ENCODE results near the gene TNPO3. TPM values are rescaled to one million over a fixed set of nuclear protein-coding genes. Genes with fewer than 3 reads are reported as not detected.
"Not testable (repeated sequence)": the region's sequence is repeated elsewhere in the genome, so short reads cannot be mapped to it uniquely, and the experiment has no call there.

The TNPO3 gene
- polyA plus RNA-seq, 1 donor from 2014 or later = 47.7 TPM

DNA sequence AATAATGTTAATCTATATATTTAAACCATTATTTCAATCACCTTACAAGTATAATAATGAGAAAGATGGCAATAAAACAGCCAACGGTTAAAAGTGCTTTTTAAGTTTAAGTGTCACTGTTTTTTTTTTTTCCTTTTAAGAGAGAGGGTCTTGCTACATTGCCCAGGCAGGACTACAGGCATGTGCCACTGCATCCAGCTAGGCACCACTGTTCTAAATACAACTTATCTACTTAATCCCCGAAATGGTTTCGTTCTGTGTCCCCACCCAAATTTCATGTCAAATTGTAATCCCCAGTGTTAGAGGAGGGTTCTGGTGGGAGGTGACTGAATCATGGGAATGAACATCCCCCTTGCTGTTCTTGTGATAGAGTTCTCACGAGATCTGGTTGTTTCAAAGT is 49.7 kb downstream of the TNPO3 start:
- no peaks in the 10 kb centered on the region for H3K36me3 ChIP-seq (ENCODE audit: insufficient read depth, low read length)
- H3K9me2 ChIP-seq (ENCODE audit: insufficient read depth, low read length) = no peaks in the 10 kb centered on the region
- H4K20me1 ChIP-seq (ENCODE audit: insufficient read depth) = no peaks in the 10 kb centered on the region
- no peak overlapping the region for H3K9ac ChIP-seq (ENCODE audit: low read length)
- no peak overlapping the region for H3K27ac ChIP-seq (ENCODE audit: low read length)
- H3K9me3 ChIP-seq (ENCODE audit: low read length) = no peaks in the 10 kb centered on the region
- H2AFZ ChIP-seq (ENCODE audit: low read depth, low read length) = no peak overlapping the region
- no peak overlapping the region for H3K4me2 ChIP-seq (ENCODE audit: low read length)
- no peaks in the 10 kb centered on the region for H3K79me2 ChIP-seq (replicated peaks; ENCODE audit: insufficient read depth, low read length)
- no peak overlapping the region for H3K4me3 ChIP-seq (ENCODE audit: low read length)
- no peaks in the 10 kb centered on the region for H3K27me3 ChIP-seq (ENCODE audit: insufficient read depth, low read depth, low read length)
- H3F3A ChIP-seq (ENCODE audit: insufficient read depth, low read length, poor library complexity, severe bottlenecking) = no peaks in the 10 kb centered on the region
- TF ChIP-seq TAF1 (IDR thresholded peaks at IDR 0.05; ENCODE audit: low read depth) = no peak
- TF ChIP-seq, protein P1, sequence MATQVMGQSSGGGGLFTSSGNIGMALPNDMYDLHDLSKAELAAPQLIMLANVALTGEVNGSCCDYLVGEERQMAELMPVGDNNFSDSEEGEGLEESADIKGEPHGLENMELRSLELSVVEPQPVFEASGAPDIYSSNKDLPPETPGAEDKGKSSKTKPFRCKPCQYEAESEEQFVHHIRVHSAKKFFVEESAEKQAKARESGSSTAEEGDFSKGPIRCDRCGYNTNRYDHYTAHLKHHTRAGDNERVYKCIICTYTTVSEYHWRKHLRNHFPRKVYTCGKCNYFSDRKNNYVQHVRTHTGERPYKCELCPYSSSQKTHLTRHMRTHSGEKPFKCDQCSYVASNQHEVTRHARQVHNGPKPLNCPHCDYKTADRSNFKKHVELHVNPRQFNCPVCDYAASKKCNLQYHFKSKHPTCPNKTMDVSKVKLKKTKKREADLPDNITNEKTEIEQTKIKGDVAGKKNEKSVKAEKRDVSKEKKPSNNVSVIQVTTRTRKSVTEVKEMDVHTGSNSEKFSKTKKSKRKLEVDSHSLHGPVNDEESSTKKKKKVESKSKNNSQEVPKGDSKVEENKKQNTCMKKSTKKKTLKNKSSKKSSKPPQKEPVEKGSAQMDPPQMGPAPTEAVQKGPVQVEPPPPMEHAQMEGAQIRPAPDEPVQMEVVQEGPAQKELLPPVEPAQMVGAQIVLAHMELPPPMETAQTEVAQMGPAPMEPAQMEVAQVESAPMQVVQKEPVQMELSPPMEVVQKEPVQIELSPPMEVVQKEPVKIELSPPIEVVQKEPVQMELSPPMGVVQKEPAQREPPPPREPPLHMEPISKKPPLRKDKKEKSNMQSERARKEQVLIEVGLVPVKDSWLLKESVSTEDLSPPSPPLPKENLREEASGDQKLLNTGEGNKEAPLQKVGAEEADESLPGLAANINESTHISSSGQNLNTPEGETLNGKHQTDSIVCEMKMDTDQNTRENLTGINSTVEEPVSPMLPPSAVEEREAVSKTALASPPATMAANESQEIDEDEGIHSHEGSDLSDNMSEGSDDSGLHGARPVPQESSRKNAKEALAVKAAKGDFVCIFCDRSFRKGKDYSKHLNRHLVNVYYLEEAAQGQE (IDR thresholded peaks at IDR 0.05; ENCODE audit: borderline replicate concordance) = no peak
- TF ChIP-seq EP300 (conservative IDR thresholded peaks at IDR 0.05; ENCODE audit: poor library complexity, severe bottlenecking) = no peak
- TF ChIP-seq RAD21 (conservative IDR thresholded peaks at IDR 0.05) = no peak
- TF ChIP-seq, protein P2, sequence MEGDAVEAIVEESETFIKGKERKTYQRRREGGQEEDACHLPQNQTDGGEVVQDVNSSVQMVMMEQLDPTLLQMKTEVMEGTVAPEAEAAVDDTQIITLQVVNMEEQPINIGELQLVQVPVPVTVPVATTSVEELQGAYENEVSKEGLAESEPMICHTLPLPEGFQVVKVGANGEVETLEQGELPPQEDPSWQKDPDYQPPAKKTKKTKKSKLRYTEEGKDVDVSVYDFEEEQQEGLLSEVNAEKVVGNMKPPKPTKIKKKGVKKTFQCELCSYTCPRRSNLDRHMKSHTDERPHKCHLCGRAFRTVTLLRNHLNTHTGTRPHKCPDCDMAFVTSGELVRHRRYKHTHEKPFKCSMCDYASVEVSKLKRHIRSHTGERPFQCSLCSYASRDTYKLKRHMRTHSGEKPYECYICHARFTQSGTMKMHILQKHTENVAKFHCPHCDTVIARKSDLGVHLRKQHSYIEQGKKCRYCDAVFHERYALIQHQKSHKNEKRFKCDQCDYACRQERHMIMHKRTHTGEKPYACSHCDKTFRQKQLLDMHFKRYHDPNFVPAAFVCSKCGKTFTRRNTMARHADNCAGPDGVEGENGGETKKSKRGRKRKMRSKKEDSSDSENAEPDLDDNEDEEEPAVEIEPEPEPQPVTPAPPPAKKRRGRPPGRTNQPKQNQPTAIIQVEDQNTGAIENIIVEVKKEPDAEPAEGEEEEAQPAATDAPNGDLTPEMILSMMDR (IDR thresholded peaks at IDR 0.05; ENCODE audit: poor library complexity, severe bottlenecking) = no peak
- no peak for TF ChIP-seq EZH2 (IDR thresholded peaks at IDR 0.05; ENCODE audit: borderline replicate concordance, insufficient read depth, low read length, poor library complexity, severe bottlenecking)
- TF ChIP-seq SMC3 (conservative IDR thresholded peaks at IDR 0.05; ENCODE audit: poor library complexity) = no peak
- TF ChIP-seq POLR2AphosphoS5 (IDR thresholded peaks at IDR 0.05) = no peak
- no peak for TF ChIP-seq MXI1 (conservative IDR thresholded peaks at IDR 0.05; ENCODE audit: poor library complexity, severe bottlenecking)

DNA sequence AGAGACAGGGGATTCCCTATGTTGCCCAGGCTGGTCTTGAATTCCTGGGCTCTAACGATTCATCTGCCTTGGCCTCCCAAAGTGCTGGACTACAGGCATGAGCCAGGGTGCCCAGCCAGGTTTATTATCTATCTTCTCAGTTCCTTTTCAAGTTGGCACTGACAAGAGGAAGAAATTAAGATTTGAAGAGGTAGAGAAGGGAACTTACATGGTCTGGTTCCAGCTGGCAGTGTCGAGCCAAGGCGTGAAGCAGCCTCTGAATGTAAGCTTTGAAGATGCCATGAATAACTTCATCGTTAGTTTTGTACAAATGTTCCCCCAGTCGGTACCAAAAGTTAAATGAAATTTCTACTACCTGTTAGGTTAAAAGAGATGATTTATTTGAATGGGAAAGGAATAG is 57.7 kb downstream of the TNPO3 start:
- Histone ChIP-seq H3K27me3 (ENCODE audit: insufficient read depth, low read depth, low read length) (no peaks in the 10 kb centered on the region), H3K27ac (ENCODE audit: low read length) (no peak overlapping the region), H3K36me3 (ENCODE audit: insufficient read depth, low read length) (no peaks in the 10 kb centered on the region)

DNA sequence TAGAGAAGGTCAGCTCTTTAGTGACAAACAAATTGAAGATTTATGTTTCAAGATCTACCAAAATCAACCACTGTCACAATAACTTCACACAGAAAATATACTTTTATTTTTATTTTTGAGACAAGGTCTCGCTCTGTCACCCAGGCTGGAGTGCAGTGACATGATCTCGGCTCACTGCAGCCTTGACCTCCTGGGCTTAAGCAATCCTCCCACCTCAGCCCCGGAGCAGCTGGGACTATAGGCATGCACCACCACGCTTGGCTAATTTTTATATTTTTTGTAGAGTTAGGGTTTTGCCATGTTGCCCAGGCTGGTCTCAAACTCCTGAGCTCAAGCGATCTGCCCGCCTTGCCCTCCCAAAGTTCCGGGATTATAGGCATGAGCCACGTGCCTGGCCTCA is 60.4 kb downstream of the TNPO3 start:
- H4K20me1 ChIP-seq (ENCODE audit: insufficient read depth); H3K4me2 ChIP-seq (ENCODE audit: low read length); H3K27me3 ChIP-seq (ENCODE audit: insufficient read depth, low read depth, low read length); H3K27ac ChIP-seq (ENCODE audit: low read length); H3K9ac ChIP-seq (ENCODE audit: low read length); H3K79me2 ChIP-seq (replicated peaks; ENCODE audit: insufficient read depth, low read length); H2AFZ ChIP-seq (ENCODE audit: low read depth, low read length); H3K9me2 ChIP-seq (ENCODE audit: insufficient read depth, low read length); H3K4me3 ChIP-seq (ENCODE audit: low read length); H3F3A ChIP-seq (ENCODE audit: insufficient read depth, low read length, poor library complexity, severe bottlenecking); H3K9me3 ChIP-seq (ENCODE audit: low read length); H3K36me3 ChIP-seq (ENCODE audit: insufficient read depth, low read length): not testable (repeated sequence)

More for the DNA sequence above, 57.7 kb downstream of the TNPO3 start:
- H3F3A ChIP-seq (ENCODE audit: insufficient read depth, low read length, poor library complexity, severe bottlenecking) = no peaks in the 10 kb centered on the region
- no peak overlapping the region for H3K4me2 ChIP-seq (ENCODE audit: low read length)
- no peak overlapping the region for H3K4me3 ChIP-seq (ENCODE audit: low read length)
- no peaks in the 10 kb centered on the region for H3K9me3 ChIP-seq (ENCODE audit: low read length)
- H2AFZ ChIP-seq (ENCODE audit: low read depth, low read length) = no peak overlapping the region
- no peaks in the 10 kb centered on the region for H3K79me2 ChIP-seq (replicated peaks; ENCODE audit: insufficient read depth, low read length)
- H3K9ac ChIP-seq (ENCODE audit: low read length) = no peak overlapping the region
- no peak for TF ChIP-seq RAD21 (conservative IDR thresholded peaks at IDR 0.05)
- no peaks in the 10 kb centered on the region for H3K9me2 ChIP-seq (ENCODE audit: insufficient read depth, low read length)
- no peaks in the 10 kb centered on the region for H4K20me1 ChIP-seq (ENCODE audit: insufficient read depth)

Data from neural cell (in vitro differentiated cells).